ENCODE results near the gene TRAF3IP3.
"Not testable (repeated sequence)": the region's sequence is repeated elsewhere in the genome, so short reads cannot be mapped to it uniquely, and the experiment has no call there.

Gene TRAF3IP3

GRCh38 chr1:209769171-209769904 lies 13.5 kb downstream of the TRAF3IP3 start:
- no peak for DNase-seq

DNA sequence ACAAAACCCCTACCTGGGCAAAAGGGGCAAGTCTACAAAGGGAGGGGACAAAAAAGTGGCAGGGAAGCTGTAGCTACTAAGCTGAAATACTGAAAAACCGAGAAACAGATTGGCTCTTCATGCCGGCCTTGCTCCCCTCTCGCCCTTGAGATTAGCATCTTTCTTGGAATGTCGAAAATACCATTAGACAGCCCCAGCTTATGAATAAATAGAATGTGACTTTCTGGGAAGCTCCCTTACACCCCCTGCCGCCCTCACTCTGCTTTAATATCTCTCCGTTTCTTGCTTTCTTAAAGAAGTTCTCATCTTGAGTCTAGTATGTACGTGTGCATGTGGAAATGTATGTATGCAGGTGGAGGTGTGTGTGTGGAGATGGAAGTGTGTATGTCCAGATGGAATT lies 14.1 kb downstream of the TRAF3IP3 start:
- DNase-seq = no peak

DNA sequence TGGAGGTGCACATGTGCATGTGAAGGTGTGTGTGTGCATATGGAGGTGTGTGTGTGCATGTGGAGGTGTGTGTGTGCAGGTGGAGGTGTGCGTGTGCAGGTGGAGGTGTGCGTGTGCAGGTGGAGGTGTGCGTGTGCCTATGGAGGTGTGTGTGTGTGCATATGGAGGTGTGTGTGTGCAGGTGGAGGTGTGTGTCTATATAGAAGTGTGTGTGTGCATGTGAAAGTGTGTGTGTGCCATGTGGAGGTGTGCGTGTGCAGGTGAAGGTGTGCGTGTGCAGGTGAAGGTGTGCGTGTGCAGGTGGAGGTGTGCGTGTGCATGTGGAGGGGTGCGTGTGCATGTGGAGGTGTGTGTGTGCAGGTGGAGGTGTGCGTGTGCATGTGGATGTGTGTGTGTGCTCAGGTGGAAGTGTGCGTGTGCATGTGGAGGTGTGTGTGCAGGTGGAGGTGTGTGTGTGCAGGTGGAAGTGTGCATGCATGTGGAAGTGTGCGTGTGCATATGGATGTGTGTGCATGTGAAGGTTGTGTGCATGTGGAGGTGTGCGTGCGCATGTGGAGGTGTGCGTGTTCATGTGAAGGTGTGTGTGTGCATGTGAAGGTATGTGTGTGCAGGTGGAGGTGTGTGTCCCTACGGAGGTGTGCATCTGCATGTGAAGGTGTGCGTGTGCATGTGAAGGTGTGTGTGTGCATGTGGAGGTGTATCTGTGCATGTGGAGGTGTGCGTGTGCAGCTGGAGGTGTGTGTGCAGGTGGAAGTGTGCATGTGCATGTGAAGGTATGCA lies 15.0 kb downstream of the TRAF3IP3 start:
- no peak for DNase-seq

- DNase-seq = no peak
Observed at GRCh38 chr1:209772126-209772525, 16.3 kb downstream of the TRAF3IP3 start.

- no peak for DNase-seq
Observed at GRCh38 chr1:209774592-209774991, 18.7 kb downstream of the TRAF3IP3 start.

- no peak for DNase-seq
Observed at GRCh38 chr1:209775678-209776077, 19.8 kb downstream of the TRAF3IP3 start.

GRCh38 chr1:209777587-209777986 lies 21.7 kb downstream of the TRAF3IP3 start:
- DNase-seq = no peak

DNA sequence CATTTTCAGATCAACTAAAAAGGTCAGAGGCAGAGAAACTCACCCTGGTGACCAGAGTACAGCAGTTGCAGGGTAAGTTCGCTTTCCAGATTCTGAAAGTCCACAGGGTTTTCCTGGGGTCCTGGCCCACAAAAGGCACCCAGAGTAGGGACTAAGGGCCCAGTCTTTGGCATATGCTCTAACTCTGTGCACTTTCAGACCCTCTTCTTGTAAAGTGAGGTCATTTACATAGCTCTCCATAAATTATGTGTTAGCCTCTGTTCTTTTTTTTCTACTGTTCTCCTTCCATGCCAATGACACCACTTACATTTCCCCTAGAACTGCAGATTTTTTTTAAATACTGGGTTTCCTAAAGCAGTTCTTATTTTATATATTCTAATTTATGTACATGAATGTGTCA lies 22.2 kb downstream of the TRAF3IP3 start:
- no peak for DNase-seq

- DNase-seq = no peak
Observed at GRCh38 chr1:209780268-209780667, 24.4 kb downstream of the TRAF3IP3 start.

DNA sequence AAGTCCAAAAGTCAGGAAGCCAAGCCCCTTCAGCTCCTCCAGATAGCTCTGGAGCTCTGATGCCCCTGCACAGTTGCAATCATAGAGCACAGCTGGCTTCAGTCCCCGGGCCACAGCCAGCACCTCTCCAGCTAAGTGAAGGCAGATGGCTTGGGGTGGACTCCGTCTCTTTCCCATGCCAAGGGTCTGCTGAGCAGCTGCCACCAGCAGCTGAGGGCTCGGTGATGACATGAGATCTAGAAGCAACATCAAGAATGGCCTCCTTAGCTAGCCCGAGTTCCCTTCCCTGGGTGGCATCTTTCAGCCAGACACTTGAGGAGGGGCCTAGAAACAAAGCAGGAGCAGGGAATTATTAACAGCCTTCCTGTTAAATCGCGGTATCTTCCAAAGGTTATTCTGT lies 27.5 kb downstream of the TRAF3IP3 start:
- DNase-seq = no peak

- peak; percentile 95 for DNase-seq
Observed at GRCh38 chr1:209784265-209785169, 28.7 kb downstream of the TRAF3IP3 start, which contains the start of gene C1orf74. Gene C1orf74, minus strand, starts transcription at chr1:209784559. Its CDS starts 925 bp downstream, at chr1:209783634.

DNA sequence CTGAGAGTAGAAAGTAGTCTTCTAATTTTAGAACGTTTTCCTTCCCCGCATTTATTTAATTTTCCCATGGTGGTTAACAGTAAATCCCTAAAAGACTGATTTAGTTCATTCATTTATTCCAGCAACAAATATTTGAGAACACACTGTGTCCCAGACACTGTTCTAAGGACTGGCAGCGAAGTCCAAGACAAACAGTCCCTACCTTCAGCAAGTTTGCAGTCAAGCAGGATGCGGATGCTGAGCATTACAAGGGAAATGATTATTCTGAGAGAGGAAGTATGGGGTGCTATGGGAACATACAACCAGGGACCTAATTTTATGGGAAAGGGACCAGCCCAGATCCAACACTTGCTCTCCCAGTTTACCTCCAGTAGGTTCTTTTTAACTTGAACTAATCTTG lies 29.7 kb downstream of the TRAF3IP3 start:
- DNase-seq = no peak

DNA sequence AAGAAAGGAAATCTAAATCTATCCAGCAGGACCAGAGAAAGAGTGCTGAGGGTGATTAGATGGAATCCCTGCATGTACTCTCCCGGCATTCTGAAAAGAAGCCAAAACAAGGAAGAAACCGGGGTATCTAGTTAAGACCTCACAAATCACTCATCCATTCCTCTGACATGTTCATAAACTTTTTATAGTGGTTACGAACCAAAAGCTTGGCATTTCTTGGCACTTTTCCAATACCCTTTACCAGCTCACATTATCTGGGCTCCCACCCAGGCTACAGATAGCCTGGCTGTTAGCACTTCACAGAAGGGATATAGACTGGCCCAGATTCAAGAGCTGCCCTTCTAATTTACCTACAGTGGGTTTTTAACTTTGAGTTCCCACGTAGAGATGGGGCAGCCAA lies 30.3 kb downstream of the TRAF3IP3 start:
- no peak for DNase-seq

DNA sequence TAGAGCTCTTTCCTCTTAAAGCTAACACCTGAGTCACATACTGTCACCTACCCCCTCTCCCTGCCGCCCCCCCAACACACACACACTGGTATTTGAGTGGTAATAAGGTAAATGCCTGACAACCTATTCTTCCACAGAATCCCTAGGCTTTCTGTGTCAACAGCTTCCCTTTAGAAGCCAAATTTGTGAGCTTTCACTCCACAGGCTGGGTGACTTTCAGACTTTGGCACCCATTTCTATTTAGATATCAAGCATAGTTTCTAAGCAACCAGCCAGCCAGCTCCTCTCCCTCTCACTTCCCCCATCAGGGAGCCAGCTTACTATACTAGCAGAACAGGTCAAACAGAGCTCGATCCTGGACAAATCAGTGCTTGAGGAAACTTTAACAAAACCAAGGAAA lies 31.7 kb downstream of the TRAF3IP3 start:
- DNase-seq = no peak

- no peak for DNase-seq
Observed at GRCh38 chr1:209789245-209789644, 33.4 kb downstream of the TRAF3IP3 start.

- DNase-seq = no peak
Observed at GRCh38 chr1:209790286-209791193, 34.7 kb downstream of the TRAF3IP3 start.

GRCh38 chr1:209791920-209792319 lies 36.1 kb downstream of the TRAF3IP3 start:
- DNase-seq = no peak

- DNase-seq = not testable (repeated sequence)
Observed at GRCh38 chr1:209793711-209794110, 37.9 kb downstream of the TRAF3IP3 start.

GRCh38 chr1:209797978-209798639 lies 42.3 kb downstream of the TRAF3IP3 start:
- DNase-seq = no peak

- no peak for DNase-seq
Observed at GRCh38 chr1:209800984-209801834, 45.4 kb downstream of the TRAF3IP3 start.

All from NCI-H1417 treated with DMSO at 0.1 percent for 48 hours (cell line).